ENCODE measurements around the gene SPRR2E. TPM values are rescaled to one million over a fixed set of nuclear protein-coding genes. Genes with fewer than 3 reads are reported as not detected.
"Not testable (repeated sequence)": the region's sequence is repeated elsewhere in the genome, so short reads cannot be mapped to it uniquely, and the experiment has no call there.

SPRR2E gene
- not detected in 2 replicates for total RNA-seq

DNA sequence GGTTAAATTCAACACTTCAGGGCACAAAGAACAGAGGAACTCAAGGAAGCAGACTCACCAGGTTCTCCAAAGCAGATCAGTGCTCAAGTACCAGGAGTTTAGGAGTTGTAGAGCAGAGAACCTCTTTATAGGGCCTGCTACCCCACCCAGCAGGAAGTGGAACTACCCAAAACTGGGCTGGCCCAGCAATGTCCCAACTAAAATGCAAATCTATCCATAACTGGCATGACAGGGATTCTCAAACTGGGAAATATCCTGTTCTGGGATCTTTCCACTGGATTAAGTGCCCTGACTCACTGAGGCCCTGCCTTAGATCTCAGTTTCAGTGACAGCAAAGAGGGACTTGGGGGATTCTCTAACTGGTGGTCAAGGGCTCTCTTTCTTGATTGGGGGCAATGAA lies at the start of gene SPRR2E:
TSS of gene SPRR2E (minus strand) at position 101 of the 400 bp plus-strand sequence. CDS start 775 bp downstream, outside the sequence.
- no peak within 1 kb of the TSS for H3K4me3 ChIP-seq (ENCODE audit: low read depth, low read length)
- DNase-seq (ENCODE audit: low read depth), result no peak
- TF ChIP-seq, protein P1, sequence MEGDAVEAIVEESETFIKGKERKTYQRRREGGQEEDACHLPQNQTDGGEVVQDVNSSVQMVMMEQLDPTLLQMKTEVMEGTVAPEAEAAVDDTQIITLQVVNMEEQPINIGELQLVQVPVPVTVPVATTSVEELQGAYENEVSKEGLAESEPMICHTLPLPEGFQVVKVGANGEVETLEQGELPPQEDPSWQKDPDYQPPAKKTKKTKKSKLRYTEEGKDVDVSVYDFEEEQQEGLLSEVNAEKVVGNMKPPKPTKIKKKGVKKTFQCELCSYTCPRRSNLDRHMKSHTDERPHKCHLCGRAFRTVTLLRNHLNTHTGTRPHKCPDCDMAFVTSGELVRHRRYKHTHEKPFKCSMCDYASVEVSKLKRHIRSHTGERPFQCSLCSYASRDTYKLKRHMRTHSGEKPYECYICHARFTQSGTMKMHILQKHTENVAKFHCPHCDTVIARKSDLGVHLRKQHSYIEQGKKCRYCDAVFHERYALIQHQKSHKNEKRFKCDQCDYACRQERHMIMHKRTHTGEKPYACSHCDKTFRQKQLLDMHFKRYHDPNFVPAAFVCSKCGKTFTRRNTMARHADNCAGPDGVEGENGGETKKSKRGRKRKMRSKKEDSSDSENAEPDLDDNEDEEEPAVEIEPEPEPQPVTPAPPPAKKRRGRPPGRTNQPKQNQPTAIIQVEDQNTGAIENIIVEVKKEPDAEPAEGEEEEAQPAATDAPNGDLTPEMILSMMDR (IDR thresholded peaks at IDR 0.05; ENCODE audit: insufficient read depth, low read depth, low read length), result no peak

DNA sequence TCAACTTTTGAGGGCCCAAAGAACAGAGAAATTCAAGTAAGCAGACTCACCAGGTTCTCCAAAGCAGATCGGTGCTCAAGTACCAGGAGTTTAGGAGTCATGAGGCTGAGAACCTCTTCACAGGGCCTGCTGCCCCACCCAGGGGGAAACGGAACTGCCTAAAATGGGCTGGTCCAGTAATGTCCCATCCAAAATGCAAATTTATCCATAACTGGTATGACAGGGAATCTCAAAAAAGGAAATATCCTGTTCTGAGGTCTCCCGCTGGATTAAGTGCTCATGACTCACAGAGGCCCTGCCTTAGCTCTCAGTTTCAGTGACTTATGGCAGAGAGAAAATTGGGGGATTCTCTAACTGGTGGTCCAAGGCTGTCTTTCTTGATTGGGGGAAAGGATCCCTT lies 47.1 kb upstream of the SPRR2E start:
- TF ChIP-seq, protein P1 (IDR thresholded peaks at IDR 0.05; ENCODE audit: insufficient read depth, low read depth, low read length), result no peak
- no peak overlapping the region for H3K4me3 ChIP-seq (ENCODE audit: low read depth, low read length)
- DNase-seq (ENCODE audit: low read depth), result no peak

DNA sequence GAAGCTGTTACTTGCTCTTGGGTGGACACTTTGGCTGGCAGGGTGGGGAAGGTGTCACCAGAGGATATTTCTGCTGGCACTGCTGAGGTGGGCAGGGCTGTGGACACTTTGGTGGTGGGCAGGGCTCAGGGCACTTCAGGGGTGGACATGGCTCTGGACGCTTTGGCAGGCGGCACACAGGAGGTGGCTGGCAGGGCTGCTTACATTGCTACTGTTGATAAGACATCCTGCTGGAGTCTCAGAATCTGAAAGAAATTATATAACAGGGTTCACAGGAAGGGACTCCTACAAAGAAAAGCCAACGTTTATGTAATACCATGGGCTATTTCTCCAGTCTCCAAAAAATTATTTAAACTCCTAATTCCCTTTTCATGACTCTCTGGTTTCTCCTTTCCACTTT lies 46.2 kb upstream of the SPRR2E start:
- no peak for DNase-seq (ENCODE audit: low read depth)
- no peak overlapping the region for H3K4me3 ChIP-seq (ENCODE audit: low read depth, low read length)
- TF ChIP-seq, protein P1 (IDR thresholded peaks at IDR 0.05; ENCODE audit: insufficient read depth, low read depth, low read length), result no peak

DNA sequence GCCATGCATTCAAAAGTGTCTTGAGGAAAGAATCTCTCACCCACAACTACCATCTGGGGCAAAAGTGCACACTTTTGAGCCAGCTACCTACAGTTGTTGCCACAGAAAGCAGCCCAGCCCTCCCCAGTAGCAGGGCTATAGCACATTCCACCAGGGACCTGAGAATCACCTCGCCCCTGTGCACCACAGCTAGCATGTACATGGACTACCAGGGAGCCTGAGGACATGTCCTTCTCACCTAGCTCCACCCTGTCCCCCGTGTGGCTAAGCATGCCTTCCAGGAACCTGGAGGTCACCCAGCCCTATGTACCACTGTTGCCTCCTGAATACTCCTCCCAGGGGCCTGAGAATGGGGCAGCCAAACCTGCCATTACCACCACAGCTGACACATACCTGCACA lies 39.4 kb upstream of the SPRR2E start:
- no peak for DNase-seq (ENCODE audit: low read depth)
- TF ChIP-seq, protein P1 (IDR thresholded peaks at IDR 0.05; ENCODE audit: insufficient read depth, low read depth, low read length), result no peak
- H3K4me3 ChIP-seq (ENCODE audit: low read depth, low read length), result no peak overlapping the region

DNA sequence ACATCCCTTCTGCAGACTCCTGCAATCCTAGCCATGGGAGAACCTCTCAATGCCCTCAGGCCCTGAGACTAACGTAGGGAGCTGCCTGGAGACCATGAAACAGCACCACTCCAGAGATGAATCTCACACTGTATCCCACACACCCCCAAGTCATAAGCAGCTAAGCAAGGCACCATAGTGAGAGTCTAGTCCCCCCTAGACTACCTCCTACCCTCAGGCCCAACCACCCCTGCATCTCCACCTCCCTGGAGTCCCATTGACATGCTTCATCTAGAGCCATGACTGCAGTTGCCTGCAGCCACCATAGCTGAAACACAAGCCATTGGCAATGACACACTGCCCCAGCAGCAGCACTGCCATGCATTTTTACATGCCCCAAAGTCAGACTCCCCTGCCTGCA lies 38.9 kb upstream of the SPRR2E start:
- no peak for DNase-seq (ENCODE audit: low read depth)
- TF ChIP-seq, protein P1 (IDR thresholded peaks at IDR 0.05; ENCODE audit: insufficient read depth, low read depth, low read length), result no peak
- no peak overlapping the region for H3K4me3 ChIP-seq (ENCODE audit: low read depth, low read length)

DNA sequence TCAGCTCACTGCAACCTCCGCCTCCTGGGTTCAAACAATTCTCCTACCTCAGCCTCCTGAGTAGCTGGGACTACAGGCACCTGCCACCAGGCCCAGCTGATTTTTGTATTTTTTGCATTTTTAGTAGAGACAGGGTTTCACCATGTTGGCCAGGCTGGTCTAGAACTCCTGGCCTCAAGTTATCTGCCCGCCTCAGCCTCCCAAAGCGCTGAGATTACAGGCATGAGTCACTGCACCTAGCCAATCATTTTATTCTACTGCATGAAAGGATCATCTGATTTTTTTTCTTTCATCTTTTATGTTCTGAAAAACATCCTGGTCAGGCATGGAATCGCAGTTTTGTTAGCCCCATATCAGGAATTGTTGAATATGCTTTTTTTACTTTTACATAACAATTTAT lies 34.4 kb upstream of the SPRR2E start:
- not testable (repeated sequence) for H3K4me3 ChIP-seq (ENCODE audit: low read depth, low read length); DNase-seq (ENCODE audit: low read depth)

DNA sequence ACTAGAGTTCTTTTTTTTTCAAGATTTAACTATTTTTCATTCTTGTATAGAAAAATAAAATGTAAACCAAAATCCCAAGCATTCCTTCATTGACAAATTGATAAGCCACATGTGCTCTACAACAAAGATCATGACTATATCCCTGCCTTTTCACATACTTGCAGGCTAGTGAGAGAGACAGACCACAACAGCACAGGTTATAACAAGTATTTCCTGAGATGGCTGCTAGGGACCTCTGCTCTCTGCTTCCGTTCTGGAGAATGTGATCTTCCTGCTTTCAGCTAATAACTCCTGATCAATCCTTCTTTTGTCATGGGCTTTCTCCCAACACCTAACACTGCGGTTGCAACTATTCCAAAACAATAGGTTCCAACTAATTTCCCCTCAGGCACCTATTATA lies 33.0 kb upstream of the SPRR2E start:
- TF ChIP-seq, protein P1 (IDR thresholded peaks at IDR 0.05; ENCODE audit: insufficient read depth, low read depth, low read length), result no peak
- no peak overlapping the region for H3K4me3 ChIP-seq (ENCODE audit: low read depth, low read length)
- no peak for DNase-seq (ENCODE audit: low read depth)

All from fibroblast of villous mesenchyme (primary cell).